IPS-18a (cell line): ENCODE results near the gene P2RX4.

Experiments
- H3K27ac ChIP-seq: one replicate; pipeline ENCODE4 v1.5.1; 2013; ENCODE audit warnings: low read length
- H3K27me3 ChIP-seq: one replicate; pipeline ENCODE4 v1.6.1; 2013; ENCODE audit warnings: mild to moderate bottlenecking, low read length; ENCODE audit not compliant: control insufficient read depth, insufficient read depth
- H3K36me3 ChIP-seq: one replicate; pipeline ENCODE4 v1.6.1; 2013; ENCODE audit warnings: low read depth, low read length; ENCODE audit not compliant: control insufficient read depth
- H3K4me1 ChIP-seq: one replicate; pipeline ENCODE4 v1.6.1; 2013; ENCODE audit warnings: low read depth, low read length; ENCODE audit not compliant: control insufficient read depth
- H3K4me3 ChIP-seq: one replicate; pipeline ENCODE4 v1.5.1; 2013; ENCODE audit warnings: low read length
- H3K9ac ChIP-seq: one replicate; pipeline ENCODE4 v1.6.1; 2013; ENCODE audit warnings: mild to moderate bottlenecking, low read length, moderate library complexity
- H3K9me3 ChIP-seq: one replicate; pipeline ENCODE4 v1.6.1; 2013; ENCODE audit warnings: low read depth, low read length; ENCODE audit not compliant: control insufficient read depth

The P2RX4 gene

DNA sequence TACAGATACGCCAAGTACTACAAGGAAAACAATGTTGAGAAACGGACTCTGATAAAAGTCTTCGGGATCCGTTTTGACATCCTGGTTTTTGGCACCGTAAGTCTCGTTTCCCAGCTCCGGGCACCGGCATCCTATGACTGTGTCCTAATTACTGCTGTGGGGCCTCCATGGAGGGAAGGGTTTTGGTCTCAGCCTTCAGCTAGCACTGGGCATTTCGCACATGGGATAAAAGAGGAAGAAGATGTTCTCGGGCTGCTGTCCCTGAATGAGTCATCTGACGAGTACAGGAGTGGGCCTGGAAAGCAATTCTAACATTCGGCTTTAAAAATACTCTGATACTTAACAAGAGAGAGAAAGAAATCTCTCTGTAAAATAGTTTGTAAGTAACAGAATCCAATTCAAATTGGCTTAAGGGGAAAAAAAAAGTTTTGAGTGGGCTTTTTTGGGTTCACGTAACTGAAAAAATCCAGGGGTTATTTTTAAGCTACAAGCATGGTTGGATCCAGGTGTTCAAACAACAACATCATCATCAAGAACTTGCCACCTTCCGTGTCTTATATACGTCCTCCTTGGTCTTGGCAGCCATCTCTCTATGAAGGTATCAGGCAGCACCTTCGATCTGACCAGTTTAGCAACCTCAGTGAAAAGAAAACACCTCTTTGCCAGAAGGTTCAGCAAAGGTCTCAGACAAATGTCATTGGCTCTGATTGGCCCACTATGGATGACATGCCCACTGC lies 34.4 kb upstream of the P2RX4 start:
- Histone ChIP-seq H3K9me3 (no peaks in the 10 kb centered on the region), H3K4me3 (no peak overlapping the region), H3K9ac (no peak overlapping the region), H3K4me1 (no peaks in the 10 kb centered on the region), H3K27me3 (no peaks in the 10 kb centered on the region), H3K36me3 (no peaks in the 10 kb centered on the region), H3K27ac (no peak overlapping the region)

DNA sequence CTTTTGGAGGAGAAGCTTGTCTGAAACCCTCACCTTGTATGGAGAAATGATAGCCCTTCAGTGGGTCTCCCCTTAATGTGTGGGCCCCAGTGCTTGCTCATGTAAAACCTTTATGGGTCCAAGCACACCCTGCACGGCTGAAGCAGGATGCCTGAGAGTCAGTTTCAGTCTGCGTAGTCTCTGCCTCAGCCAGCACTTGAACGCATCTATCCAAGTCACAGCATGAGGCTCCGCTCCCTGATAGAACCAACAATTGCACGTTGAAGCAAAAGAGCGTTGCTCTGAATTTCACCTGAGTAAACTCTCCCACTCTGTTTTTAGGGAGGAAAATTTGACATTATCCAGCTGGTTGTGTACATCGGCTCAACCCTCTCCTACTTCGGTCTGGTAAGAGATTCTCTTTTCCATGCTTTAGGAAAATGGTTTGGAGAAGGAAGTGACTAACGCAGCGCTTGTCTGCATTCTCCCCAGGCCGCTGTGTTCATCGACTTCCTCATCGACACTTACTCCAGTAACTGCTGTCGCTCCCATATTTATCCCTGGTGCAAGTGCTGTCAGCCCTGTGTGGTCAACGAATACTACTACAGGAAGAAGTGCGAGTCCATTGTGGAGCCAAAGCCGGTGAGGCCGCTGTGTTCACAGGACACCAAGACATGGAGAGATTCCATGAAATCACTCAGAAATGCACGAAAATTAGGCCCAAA lies 33.0 kb upstream of the P2RX4 start:
- Histone ChIP-seq H3K4me1 (no peaks in the 10 kb centered on the region), H3K9ac (no peak overlapping the region), H3K27me3 (no peaks in the 10 kb centered on the region), H3K9me3 (no peaks in the 10 kb centered on the region), H3K4me3 (no peak overlapping the region), H3K27ac (no peak overlapping the region), H3K36me3 (no peaks in the 10 kb centered on the region)

DNA sequence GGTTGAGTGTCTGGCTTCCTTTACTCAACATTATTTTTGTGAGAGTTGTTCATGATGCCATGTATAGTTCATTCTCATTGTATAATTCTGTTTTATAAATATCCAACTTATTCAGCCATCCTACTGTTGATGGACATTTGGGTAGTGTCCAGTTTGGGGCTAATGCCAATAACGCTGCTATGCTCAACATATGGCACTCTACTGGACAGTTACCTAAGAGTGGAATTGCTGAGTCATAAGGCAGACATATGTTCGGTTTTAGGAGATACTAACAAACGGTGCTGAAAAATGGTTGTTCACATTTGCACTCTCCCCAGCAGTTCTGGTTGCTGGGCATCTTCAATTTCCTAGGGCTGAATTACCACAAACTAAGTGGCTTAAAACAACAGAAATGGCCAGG lies 28.7 kb upstream of the P2RX4 start:
- H3K4me1 ChIP-seq = no peaks in the 10 kb centered on the region
- H3K27ac ChIP-seq = no peak overlapping the region
- no peaks in the 10 kb centered on the region for H3K9me3 ChIP-seq
- no peak overlapping the region for H3K9ac ChIP-seq
- H3K27me3 ChIP-seq = no peaks in the 10 kb centered on the region
- no peaks in the 10 kb centered on the region for H3K36me3 ChIP-seq
- no peak overlapping the region for H3K4me3 ChIP-seq

DNA sequence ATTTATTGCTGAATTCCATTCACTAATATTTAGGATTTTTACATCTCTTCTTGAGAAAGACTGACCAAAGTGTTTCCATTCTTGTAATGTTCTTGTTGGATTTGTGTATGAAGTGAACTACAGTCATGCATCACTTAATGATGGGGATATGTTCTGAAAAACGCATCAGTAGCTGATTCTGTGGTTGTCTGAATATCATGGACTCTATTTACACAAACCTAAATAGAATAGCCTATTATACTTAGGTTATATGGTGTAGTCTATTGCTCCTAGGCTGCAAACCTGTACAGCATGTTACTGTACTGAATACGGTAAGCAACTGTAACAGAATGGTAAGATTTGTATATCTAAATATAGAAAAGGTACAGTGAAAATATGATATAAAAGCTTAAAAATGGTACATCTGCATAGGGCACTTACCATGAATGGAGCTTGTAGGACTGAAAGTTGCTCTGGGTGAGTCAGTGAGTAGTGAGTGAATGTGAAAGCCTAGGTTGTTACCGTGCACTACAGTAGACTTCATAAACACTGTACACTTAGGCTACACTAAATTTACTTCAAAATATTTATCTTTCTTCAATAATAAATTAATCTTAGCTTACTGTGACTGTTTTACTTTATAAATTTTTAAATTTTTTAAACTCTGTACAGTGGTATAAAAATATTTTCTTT lies 27.6 kb upstream of the P2RX4 start:
- no peaks in the 10 kb centered on the region for H3K36me3 ChIP-seq
- H3K4me1 ChIP-seq = no peaks in the 10 kb centered on the region
- no peaks in the 10 kb centered on the region for H3K27me3 ChIP-seq
- H3K4me3 ChIP-seq = no peak overlapping the region
- no peak overlapping the region for H3K9ac ChIP-seq
- H3K9me3 ChIP-seq = no peaks in the 10 kb centered on the region
- no peak overlapping the region for H3K27ac ChIP-seq

DNA sequence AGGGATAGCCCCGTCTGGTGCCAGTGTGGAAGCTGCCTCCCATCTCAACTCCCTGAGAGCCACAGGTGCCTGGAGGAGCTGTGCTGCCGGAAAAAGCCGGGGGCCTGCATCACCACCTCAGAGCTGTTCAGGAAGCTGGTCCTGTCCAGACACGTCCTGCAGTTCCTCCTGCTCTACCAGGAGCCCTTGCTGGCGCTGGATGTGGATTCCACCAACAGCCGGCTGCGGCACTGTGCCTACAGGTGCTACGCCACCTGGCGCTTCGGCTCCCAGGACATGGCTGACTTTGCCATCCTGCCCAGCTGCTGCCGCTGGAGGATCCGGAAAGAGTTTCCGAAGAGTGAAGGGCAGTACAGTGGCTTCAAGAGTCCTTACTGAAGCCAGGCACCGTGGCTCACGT lies 25.5 kb upstream of the P2RX4 start:
- Histone ChIP-seq H3K9me3 (no peaks in the 10 kb centered on the region), H3K27ac (no peak overlapping the region), H3K36me3 (no peaks in the 10 kb centered on the region), H3K4me1 (no peaks in the 10 kb centered on the region), H3K9ac (no peak overlapping the region), H3K4me3 (no peak overlapping the region), H3K27me3 (no peaks in the 10 kb centered on the region)

DNA sequence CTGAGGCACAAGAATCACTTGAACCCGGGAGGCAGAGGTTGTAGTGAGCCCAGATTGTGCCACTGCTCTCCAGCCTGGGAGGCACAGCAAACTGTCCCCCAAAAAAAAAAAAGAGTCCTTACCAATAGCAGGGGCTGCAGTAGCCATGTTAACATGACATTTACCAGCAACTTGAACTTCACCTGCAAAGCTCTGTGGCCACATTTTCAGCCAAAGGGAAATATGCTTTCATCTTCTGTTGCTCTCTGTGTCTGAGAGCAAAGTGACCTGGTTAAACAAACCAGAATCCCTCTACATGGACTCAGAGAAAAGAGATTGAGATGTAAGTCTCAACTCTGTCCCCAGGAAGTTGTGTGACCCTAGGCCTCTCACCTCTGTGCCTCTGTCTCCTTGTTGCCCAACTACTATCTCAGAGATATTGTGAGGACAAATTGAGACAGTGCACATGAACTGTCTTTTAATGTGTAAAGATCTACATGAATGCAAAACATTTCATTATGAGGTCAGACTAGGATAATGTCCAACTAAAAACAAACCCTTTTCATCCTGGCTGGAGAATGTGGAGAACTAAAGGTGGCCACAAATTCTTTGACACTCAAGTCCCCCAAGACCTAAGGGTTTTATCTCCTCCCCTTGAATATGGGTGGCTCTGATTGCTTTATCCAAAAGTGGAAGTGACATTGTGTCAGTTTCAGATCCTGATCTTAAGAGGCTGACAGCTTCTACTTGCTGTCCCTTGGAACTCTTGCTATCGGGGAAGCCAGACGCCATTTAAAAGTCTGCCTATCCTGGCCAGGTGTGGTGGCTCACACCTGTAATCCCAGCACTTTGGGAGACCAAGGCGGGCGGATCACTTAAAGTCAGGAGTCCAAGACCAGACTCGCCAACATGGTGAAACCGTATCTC lies 24.7 kb upstream of the P2RX4 start:
- H3K9me3 ChIP-seq = no peaks in the 10 kb centered on the region
- H3K27ac ChIP-seq = no peak overlapping the region
- no peak overlapping the region for H3K4me3 ChIP-seq
- H3K9ac ChIP-seq = no peak overlapping the region
- no peaks in the 10 kb centered on the region for H3K27me3 ChIP-seq
- H3K4me1 ChIP-seq = no peaks in the 10 kb centered on the region
- no peaks in the 10 kb centered on the region for H3K36me3 ChIP-seq

DNA sequence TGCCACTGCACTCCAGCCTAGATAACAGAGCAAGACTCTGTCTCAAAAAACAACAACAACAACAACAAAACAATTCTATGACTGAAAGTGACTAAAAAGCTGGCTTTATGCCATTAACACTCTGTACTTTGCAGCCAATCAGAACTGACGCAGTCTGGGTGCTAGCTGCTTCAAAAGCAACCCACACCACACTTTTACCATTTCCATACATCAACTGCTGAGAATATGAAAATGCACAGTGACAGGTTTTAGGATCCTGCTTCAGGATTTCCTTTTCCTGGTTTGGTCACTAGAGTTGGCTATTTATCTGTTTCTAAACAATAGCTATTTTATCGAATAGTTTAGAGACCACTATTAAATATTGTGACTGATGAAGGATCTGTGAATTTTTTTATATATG lies 23.1 kb upstream of the P2RX4 start:
- no peaks in the 10 kb centered on the region for H3K27me3 ChIP-seq
- H3K4me3 ChIP-seq = no peak overlapping the region
- H3K9me3 ChIP-seq = no peaks in the 10 kb centered on the region
- no peak overlapping the region for H3K27ac ChIP-seq
- H3K4me1 ChIP-seq = no peaks in the 10 kb centered on the region
- no peak overlapping the region for H3K9ac ChIP-seq
- no peaks in the 10 kb centered on the region for H3K36me3 ChIP-seq

DNA sequence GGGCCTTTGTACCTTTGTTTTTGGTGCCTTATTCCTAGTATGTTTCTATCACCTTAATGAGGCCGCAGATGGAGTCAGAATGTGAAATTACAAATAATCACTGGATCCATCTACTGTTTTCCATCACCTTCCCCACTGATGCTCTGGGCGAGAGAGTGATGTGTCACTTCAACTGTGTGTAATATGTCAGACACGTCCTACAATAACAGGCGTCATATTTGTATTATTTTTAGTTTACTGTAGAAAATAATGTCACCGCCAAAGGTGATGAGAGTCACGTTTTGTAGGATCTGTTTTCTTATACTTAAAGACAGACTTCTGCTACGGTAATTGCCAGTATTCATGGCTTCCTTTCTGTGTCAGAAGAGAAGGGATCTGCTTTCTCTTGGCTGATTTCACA lies 22.4 kb upstream of the P2RX4 start:
- H3K27ac ChIP-seq = no peak overlapping the region

DNA sequence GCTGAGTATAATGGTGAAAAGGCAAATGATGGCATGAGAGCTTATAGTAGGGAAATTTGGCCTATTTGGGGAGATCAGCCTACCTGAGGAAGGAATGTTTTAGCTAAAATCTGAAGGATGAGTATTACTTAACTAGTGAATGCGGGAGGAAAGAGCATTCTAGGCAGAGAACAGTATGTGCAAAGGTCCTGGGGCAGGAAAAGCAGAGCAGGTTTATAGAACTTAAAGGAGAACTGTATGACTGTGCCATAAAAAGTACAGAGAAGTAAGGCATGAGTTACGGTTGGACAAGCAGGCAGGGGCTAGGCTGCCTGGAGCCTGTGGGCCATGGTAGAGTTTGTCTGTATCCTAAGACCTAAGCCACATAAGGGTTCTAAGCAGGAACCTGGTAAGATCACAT lies 21.7 kb upstream of the P2RX4 start:
- Histone ChIP-seq H3K4me3 (no peak overlapping the region), H3K4me1 (no peaks in the 10 kb centered on the region), H3K9me3 (no peaks in the 10 kb centered on the region), H3K9ac (no peak overlapping the region), H3K27me3 (no peaks in the 10 kb centered on the region), H3K36me3 (no peaks in the 10 kb centered on the region), H3K27ac (no peak overlapping the region)

More for the DNA sequence above, 22.4 kb upstream of the P2RX4 start:
- H3K9ac ChIP-seq = no peak overlapping the region
- H3K36me3 ChIP-seq = no peaks in the 10 kb centered on the region
- H3K9me3 ChIP-seq = no peaks in the 10 kb centered on the region
- no peaks in the 10 kb centered on the region for H3K4me1 ChIP-seq
- no peaks in the 10 kb centered on the region for H3K27me3 ChIP-seq
- no peak overlapping the region for H3K4me3 ChIP-seq

DNA sequence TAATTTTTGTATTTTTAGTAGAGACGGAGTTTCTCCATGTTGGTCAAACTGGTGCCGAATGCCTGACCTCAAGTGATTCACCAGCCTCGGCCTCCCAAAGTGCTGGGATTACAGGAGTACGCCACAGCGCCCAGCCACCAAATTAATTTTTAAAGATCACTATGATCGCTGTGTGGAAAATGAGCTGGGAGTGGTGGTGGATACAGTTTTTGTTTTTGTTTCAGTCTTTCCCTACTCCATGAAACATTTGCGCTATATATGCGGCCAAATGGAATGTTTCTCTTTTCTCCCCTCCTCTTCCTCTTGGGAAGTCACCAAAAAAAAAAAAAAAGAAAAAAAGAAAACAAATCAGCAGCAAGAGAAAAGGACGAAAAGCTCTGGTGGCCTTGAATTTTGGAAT lies 20.8 kb upstream of the P2RX4 start:
- Histone ChIP-seq H3K27ac (no peak overlapping the region), H3K27me3 (no peaks in the 10 kb centered on the region), H3K4me3 (no peak overlapping the region), H3K36me3 (no peaks in the 10 kb centered on the region), H3K9ac (no peak overlapping the region), H3K4me1 (no peaks in the 10 kb centered on the region), H3K9me3 (no peaks in the 10 kb centered on the region)

DNA sequence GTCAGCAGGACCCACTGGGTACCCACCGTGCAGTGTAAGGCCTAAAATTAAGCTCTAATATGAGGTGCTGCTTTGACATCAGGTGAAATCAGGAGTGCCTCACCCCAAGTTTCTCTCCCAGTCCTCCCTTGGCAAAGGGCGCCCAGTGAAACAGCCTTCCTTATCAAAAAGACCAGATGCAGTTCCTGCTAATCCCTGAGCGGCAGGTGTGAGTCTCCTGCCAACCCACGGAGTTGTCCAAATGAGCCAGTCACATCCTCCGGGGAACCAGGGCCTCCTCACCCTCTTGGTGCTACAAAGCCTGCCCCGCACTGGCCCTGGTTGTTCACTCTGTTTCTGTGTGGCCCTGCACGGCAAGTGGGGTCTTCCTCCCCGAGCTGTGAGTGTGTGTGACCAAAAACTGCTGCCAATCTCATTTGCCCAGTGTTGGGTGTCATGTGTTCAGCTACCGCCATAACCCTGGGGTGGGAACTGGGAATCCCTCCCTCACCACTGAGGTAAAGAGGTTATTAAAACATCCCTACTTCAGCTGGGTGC lies 20.2 kb upstream of the P2RX4 start:
- Histone ChIP-seq H3K4me3 (no peak overlapping the region), H3K27me3 (no peaks in the 10 kb centered on the region), H3K9me3 (no peaks in the 10 kb centered on the region), H3K27ac (no peak overlapping the region), H3K9ac (no peak overlapping the region), H3K4me1 (no peaks in the 10 kb centered on the region), H3K36me3 (no peaks in the 10 kb centered on the region)
